Cardiac septum (tissue), 1 donor: Measurements from ENCODE around the gene NPTX1. TPM values are rescaled to one million over a fixed set of nuclear protein-coding genes. Genes with fewer than 3 reads are reported as not detected.

Experiments
- DNase-seq: peaks from one replicate; pipeline ENCODE4 v3.0.0-alpha.2; 2020; ENCODE audit warnings: low spot score
- intact Hi-C: fragments of 100-400 bp; cut with DNase I; formaldehyde crosslinking; loops from one replicate; pipeline ENCODE4 v1.14.0; 2022
- total RNA-seq: library from RNA; stranded (reverse); fragmentation: NEBNext Ultra II Directional; extraction: Animal tissue kit (Norgen Biotek cat#: 25700); gene quantifications from one replicate; pipeline ENCODE4 v1.2.1, GENCODE V29; 2021
- donor health status: DM: no; HTN: no; CAD: no.

NPTX1 gene
- total RNA-seq, 1 donor from 2014 or later, result 0.62 TPM

DNA sequence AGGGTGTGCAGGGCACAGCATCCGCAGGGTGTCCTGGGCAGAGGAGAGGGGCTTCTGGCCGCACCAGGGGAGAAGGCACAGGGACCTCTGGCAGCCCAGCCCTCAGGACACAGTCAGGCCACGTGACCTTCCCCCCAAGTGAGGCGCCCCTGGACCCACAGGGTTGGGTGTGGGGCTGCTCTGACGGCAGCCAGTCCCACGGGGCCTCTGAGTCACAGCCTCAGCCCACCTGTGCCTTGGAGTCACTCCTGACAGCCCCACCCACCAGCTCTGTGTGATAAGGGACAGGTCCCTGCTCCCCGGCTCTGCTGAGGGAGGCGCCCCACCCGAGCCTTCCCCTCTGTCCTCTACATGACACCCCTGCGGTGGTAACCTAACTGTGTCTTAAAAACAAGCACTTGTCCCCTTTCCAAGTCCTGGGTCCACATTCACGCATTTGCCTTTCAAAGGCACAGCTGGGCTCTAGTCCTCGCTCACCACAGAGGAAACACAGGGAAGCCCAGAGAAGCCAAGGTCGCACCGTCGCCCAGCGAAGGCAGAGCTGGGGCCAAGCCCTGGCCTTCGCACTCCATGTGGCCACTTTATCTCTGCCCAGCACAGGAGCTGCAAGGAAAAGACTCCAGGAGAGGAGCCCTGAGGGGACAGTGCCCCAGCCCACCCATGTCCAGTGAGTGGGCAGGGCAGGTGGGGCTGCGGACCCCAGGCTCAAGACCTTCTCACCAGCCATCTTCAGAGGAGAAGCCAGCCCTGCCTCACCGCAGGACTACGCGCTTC is 5.1 kb upstream of the NPTX1 start:
- DNase-seq, result no peak
- intact Hi-C loops, result no loop called here

DNA sequence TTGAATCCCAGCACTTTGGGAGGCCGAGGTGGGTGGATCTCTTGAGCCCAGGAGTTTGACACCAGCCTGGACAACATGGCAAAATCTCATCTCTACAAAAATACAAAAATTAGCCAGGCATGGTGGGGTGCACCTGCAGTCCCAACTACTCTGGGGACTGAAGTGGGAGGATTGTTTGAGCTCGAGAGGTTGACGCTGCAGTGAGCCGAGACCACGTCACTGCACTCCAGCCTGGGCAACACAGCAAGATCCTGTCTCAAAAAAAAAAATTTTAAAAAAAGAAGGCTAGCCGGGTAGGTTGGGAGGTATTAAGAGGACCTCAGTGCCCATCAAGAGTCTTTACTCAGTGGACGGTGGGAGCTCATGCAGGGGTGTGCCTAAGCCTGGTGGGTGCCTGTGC is 3.8 kb upstream of the NPTX1 start:
- DNase-seq, result no peak

DNA sequence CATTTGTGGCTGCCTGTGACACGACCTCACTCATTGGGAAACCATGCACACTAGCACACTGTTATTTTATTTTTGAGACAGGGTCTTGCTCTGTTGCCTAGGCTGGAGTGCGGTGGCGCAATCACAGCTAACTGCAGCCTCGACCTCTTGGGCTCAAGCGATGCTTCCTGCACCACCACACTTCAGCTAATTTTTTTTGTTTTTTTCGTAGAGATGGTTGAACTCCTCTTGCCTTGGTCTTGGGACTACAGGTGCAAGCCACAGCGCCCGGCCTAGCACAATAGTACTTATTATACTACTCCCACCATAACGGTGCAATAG is 2.8 kb upstream of the NPTX1 start:
- DNase-seq, result no peak
- intact Hi-C loops, result no loop called here

More for the DNA sequence above, 3.8 kb upstream of the NPTX1 start:
- intact Hi-C loops, result no loop called here

DNA sequence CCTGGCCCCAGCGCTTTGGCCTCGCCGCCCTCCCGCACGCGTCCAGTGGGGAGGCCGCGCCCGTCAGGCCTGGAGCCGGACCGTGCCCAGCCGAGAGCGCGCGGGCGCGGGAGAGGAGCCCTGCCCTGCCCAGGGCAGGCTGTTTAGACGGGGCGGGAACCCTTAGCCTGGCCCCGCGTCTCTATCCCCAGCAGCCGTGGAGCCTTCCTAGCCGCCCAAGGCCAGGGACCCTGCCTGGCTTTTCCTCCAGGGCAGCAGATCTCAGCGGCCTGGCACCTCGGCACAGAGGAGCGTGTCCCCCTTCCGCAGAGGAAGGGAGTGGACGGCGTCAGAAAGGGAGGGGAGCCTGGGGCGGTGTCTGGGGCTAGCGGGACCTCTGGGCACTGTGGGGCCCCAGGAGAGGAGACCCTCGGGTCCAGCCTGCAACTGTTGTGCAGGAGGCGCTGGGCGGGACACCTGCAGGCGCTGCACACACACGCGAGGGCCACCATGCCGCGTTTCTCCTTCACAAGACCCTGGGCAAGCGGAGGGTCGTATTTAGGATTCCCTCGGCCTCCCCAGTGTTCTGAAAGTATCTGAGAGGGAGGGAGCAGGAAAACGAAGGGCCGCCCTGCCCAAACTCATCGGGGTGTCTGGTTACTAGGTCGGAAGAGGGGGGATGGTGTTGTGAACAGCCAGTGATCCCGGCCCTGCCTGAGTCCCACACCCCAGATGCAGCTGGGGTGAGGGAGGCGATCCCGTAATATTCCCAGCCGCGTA is 2.3 kb upstream of the NPTX1 start:
- DNase-seq, result no peak
- intact Hi-C loops, result no loop called here

DNA sequence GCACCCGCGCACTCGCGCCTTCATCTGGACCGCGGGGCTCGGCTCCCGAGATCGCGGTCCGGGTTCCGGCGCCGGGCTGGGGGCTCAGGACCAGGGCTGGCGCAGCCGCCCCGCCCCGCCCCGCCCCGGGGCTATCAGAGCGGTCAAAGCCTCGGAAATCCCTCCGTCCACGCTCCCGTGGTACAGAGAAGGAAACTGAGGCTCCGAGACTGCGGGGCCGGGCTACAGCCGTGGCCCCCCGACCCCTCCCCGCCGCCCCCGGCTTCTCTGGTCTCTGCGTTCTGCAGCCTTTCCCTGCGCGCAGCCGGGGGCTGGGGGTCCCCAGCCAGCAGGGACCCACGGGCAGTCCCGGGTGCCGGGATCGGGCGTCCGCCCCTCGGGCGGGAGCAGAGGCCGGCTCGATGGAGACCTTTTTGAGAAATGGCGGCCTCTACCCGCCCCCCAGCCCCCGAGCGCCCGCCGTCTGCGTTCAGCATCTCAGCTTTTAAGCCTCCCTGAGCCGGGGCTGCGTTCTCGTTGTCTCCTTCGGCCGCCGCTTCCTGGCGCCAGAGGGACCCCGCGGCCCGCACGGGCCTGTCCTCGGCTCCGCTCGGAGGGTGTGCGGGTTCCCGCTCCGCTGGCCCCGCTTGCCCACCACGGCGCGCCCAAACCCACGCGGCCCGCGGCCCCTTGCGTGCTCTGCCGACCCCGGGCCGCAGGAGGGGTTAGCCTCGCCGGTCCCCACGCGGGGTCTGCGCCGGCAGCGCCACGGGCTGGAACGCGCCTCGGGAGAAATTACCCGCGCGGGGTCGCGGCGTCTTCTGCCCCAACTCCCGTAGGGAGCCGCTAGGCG is 1.5 kb upstream of the NPTX1 start:
- intact Hi-C loops, result no loop called here
- DNase-seq, result no peak

DNA sequence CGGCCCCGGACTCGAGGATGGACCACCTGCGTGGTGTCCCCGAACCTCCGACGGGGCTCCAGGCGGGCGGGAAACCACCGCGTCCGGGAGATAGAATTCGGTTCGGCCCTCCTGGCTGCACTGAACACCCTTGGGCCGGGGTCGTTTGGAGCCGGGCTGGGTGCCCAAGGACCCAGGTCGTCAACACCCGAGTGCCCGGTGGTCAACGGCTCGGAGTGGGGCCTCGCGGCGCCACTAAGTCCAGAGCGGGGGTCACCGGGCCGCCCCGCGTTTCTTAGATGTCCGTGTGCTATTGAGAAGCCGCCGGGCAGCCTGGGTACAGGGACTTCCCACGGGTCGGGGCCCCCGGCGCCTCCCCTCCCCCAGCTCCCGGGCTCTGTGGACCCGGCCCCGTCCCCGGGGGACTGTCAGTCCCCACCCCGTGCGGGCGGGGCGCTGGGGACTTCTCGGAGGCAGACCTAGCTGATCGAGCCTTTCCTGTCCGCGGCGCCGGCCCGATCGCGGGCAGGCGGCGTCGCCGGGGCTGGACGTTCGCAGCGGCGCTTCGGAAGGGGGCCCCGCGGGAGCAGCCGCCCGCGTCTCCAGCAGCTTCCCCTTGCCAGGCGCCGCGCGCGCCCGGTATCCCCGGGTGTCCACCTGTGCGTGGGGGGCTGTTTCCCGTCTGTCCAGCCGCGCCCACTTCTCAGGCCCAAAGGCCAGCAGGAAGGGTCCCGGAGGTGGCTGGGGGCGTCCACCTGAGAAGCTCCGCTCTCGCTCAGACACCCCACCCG is 655 bp upstream of the NPTX1 start:
- DNase-seq, result no peak
- intact Hi-C loops, result no loop called here

DNA sequence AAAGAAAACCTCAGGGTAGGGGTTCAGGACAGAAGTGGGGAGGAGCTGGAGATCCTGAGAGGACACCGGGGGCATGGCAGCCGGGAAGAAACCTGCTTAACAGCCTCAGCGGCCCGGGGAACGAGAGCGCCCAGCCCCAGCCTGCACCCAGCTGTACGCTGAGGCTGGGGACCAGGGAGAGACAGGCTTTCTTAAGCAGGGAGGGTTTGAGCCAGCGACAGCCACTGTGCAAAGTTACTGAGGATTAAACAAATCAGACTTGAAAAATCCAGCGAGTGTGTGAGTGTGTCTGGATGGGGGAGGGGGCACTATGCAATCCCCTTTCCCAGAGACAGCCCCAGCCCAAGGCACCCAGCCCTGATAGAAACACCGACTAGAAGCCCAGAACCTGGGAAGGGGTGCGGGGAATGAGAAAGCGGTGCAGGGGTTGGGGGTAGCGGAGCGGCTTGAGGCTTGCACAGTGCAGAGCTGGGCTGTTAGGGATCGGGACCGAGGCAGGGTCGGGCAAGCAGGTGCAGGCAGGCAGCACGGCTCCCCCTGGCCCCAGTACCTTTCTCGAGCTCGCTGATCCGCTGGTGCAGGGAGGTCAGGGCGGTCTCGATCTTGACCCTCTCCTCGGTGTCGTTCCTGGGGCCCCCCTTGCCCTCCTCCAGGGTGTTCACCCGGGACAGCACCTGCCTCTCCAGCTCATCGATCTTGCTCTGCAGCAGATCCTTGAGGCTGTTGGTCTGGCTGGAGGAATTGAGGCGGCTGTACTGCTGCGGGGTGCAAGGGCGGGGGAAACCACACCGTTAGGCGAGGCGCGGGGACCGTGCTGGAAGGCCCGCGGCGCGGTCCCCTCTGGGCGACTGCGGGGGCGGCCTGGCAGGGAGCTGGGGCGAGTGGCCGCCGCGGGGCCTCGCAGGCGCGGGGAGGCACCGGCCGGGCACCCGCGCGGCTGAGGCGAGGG is 1.2 kb downstream of the NPTX1 start:
- intact Hi-C loops, result no loop called here
- DNase-seq, result no peak

DNA sequence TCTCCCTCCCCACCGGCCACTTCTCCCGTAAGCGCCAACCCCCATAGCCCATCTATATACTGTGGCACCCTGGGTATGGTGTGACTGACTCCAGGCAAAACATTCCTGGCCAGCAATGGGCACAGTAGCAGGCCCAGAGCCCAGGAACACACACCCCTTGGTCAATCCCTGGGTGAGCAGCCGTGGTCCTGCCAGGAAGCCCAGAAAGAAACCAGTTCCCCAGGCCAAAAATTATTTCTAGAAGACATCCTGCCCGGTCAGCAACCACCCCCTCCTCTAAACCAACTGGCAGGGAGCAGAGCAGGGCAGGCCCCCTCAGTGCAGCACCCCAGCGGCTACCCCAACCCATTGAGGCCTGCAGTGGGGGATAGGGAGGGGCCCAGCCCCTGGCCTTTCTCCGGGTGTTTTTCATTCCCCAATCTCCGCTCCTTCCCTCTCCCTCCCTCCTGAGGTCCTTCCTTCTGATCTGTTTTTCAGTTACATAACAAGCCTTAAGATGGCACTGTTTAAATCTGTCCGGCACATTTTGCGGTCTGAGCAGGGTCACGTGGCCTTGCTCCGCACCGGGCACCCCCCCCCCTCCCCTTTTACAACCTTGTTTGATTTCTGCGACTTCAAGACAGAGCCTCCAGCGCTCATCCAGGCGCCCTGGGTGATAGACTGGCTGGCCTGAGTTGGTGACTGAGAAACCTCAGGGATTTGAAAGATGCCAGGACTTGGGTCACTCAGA is 2.0 kb downstream of the NPTX1 start:
- intact Hi-C loops, result no loop called here
- DNase-seq, result no peak

DNA sequence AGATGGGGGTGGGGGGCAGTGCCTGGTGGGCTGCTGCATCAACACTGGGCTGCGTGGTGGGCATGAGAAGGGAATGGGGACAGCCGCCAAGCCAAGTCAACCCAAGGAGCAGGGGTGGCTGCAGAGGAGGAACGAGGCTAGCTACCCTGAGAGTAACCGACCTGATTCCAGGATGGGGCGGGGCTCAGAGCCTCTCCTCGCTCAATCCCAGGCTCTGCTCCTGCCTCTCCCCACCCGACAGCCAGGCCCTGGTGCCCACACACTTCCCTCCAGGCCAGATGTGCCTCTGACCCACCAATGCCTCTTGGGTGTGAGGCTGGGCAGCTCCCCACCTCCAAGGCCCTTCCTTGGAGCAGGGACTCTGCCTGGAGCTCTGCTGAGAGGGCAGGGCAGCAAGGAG is 2.7 kb downstream of the NPTX1 start:
- DNase-seq, result no peak
- intact Hi-C loops, result no loop called here

DNA sequence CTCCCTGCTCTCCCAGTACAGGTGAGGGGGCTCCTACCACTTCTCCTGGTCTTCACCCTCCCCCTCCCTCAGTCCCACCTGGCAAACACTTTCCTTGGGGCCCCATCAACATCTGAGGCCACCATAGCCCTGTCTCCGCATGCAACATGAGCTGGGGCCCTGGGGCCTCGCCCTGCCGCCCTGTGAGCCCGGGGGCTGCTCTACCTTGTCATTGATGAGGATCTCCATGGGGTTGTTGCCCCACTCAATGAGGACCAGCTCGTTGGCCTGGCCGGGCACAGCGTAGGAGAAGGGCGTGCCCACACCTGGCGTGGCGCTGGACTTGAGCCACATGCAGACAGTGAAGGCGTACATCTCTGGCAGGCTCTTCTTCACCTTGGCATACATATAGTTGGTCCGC is 3.4 kb downstream of the NPTX1 start:
- no peak for DNase-seq
- intact Hi-C loops, result no loop called here

DNA sequence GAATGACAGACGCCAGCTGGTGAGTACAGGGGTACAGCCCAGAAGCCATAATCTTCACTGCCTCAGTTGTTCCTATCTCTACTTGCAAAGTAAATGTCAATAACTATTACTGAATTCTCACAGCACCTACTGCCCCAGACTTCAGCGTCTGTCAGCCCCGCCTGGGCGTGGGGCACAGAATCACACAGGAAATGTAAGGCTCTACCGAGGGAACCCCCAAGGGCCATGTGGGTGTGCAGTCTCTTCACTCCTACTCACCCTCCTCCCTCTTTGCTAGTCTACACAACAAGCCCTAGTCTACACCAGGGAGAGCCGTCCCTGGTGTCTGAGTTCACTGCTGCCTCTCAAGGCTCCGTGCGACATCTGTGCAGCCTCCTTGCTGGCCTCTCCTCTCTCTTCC is 4.5 kb downstream of the NPTX1 start:
- no peak for DNase-seq
- intact Hi-C loops, result no loop called here

DNA sequence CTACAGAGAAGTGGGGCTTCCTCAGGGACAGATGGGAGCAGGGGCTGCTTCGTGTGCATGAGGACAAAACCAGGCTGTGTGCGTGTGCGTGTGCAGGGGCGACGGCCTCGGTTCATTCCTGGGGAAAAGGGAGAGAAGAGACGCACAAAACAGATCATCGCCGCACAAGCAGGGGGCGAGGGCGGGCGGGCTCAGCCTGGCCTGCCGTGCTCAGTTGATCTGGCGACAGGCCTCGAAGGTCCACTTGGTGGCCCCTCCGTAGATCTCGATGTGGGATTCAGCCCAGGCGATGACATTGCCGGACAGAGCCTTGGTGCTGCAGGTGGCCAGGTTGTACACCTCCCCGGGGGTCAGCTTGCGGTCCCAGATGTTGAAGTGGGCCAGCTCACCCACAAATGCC is 5.8 kb downstream of the NPTX1 start:
- intact Hi-C loops, result no loop called here
- no peak for DNase-seq

DNA sequence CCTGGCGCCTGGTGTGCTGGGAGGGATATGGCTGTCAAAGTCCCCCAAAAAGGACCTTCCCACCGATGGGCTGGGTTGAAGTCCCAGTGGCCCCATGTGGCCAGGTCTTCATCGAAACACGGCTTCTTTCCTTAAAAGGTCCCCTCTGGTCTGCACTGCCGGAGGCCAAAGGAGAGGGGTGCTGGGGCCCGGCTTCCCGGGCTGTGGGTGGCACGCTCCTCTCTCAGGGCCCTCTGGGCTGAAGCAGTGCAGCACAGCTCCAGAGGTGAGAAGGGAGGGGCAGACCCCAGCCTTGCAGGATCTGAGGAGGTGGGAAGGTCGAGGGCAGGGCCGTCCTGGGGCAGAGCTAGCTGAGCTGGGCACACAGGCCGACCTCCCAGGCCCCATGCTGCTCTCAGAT is 6.7 kb downstream of the NPTX1 start:
- intact Hi-C loops, result no loop called here

DNA sequence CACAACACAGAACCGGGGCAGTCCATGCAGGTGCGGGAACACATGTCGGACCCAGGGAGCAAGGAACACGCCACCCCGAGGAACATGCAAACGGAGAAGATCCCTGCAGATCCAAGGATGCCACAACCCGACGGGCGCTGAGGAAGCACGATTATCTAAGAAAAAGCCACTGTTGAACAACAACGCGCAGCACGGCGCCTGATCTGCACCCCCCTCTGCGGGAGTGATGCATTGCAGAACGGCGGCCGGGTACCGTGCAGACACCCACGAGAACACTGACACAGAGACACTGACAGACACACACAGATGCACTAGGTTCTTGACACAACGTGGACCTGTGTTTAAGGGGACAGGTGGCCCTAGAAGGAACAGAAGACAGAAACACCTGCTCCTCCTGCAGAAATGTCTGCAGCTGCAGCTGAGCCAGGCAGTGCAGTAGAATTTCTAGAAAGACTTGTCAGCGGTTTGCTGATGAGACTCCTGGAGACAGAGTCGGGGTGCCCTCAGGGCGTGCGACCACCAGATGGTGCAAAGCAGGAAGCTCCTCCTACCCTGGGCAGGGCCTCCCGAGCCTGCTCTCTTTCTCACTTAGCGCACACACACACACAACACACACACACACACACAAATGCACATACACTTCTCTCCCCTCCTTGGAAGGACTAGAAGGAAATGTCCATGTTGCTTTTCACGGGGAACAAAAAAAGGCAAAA is 7.5 kb downstream of the NPTX1 start:
- DNase-seq, result no peak
- intact Hi-C loops, result no loop called here

More for the DNA sequence above, 6.7 kb downstream of the NPTX1 start:
- DNase-seq, result no peak

DNA sequence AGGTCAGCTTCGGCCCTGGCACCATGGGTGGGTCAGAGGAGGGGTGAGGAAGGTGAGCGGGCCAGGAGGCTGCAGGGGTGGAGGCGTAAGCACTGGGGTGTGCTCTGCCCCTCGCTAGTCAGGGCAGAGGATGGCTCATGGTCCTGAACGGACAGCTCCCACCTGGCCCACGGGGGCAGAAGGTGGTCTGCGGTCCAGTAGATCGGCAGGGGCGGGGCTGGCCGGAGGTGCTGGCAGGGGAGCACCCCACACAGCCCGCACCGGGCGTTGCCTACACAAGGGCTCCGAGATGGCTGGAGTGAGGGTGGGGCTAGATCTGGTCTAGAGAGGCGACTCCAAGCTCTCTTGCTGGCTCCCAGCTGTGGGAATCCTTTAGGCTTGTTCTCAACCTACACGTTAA is 8.2 kb downstream of the NPTX1 start:
- DNase-seq, result no peak
- intact Hi-C loops, result no loop called here

DNA sequence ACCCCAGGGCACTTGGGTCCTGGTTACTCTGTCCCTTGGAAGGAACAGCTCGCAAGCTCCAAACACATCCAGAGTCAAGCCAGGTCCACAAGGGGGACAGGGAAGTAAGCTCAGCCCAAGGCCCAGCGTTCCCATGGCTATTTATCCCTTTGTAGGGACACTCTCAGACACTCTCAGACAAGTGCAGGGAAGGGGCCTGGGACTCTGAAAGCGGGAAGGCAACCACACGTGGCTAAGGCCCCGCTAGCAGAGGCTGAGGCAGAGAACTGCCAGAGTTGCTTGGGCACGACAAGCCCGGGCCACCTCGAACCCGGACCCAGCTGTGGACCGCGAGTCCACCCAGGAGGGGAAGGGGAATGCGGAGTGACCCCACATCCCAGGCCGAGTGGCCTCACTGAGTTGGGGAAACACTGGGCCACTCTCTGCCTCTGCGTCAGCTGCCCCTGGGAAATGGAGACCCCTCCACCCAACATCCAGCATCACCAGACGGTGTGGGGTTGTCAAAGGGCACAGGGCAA is 10.2 kb downstream of the NPTX1 start:
- no peak for DNase-seq
- intact Hi-C loops, result no loop called here

DNA sequence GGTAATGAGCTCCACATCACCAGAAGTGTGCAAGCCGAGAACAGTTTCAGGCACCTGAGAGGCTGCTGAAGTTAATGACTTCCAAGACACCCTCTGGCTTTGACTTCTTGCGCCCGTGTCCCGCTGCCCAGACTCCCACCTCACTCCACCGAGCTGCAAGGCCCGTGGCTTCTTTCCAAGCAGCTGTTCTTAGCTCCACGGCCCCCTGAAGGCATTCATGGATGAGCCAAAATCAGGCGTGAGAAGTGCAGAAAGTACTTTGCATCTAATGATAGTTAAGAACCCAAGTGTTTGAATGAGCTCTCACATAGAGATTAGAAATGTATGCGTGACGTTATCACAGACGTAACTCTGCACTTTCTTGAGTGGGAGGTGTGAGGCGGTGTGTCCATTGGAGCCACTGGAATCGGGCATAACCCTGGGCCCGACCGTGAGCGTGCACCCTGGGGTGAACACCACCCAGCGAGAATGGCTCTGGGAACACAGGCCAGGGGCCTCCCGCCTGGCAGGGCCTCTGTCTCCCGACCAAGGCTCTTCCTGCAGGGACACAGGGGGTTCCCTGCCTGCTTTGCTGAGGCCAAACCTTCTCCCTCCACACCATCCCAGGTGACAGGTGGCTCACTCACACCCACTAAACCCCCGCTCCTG is 11.0 kb downstream of the NPTX1 start:
- intact Hi-C loops, result no loop called here

More for the DNA sequence above, 11.0 kb downstream of the NPTX1 start:
- DNase-seq, result no peak
